ENCODE measurements around the gene PCSK6. TPM values are rescaled to one million over a fixed set of nuclear protein-coding genes. Genes with fewer than 3 reads are reported as not detected.

PCSK6 gene
- polyA plus RNA-seq, 1 experiment = 0.29 TPM

DNA sequence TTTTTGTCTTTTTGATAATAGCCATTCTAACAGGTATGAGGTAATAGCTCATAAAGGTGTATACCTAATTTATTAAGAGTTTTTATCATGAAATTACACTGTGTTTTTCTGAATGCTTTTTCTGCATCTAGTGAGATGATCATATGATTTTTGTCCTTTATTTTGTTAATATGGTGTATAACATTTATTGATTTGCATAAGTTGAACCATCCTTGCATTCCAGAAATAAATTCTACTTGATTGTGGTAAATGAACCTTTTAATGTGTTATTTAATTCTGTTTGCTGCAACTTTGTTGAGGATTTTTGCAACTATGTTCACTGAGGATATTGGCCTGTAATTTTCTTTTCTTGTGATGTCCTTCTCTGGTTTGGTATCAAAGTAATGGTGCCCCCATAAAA lies 28.0 kb upstream of the PCSK6 start:
- Histone ChIP-seq H3K4me3 (ENCODE audit: low read depth, low read length) (no peak overlapping the region), H3K27me3 (ENCODE audit: control insufficient read depth, insufficient read depth, low read length) (no peaks in the 10 kb centered on the region), H3K36me3 (ENCODE audit: control insufficient read depth, insufficient read depth, low read length) (no peaks in the 10 kb centered on the region)
- ChIA-PET POLR2A (no interaction called here), CTCF (no interaction called here)
- TF ChIP-seq, protein P1, sequence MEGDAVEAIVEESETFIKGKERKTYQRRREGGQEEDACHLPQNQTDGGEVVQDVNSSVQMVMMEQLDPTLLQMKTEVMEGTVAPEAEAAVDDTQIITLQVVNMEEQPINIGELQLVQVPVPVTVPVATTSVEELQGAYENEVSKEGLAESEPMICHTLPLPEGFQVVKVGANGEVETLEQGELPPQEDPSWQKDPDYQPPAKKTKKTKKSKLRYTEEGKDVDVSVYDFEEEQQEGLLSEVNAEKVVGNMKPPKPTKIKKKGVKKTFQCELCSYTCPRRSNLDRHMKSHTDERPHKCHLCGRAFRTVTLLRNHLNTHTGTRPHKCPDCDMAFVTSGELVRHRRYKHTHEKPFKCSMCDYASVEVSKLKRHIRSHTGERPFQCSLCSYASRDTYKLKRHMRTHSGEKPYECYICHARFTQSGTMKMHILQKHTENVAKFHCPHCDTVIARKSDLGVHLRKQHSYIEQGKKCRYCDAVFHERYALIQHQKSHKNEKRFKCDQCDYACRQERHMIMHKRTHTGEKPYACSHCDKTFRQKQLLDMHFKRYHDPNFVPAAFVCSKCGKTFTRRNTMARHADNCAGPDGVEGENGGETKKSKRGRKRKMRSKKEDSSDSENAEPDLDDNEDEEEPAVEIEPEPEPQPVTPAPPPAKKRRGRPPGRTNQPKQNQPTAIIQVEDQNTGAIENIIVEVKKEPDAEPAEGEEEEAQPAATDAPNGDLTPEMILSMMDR (IDR thresholded peaks at IDR 0.05; ENCODE audit: insufficient read depth, low read depth, low read length) = no peak
- no peak for DNase-seq (ENCODE audit: low read depth)

DNA sequence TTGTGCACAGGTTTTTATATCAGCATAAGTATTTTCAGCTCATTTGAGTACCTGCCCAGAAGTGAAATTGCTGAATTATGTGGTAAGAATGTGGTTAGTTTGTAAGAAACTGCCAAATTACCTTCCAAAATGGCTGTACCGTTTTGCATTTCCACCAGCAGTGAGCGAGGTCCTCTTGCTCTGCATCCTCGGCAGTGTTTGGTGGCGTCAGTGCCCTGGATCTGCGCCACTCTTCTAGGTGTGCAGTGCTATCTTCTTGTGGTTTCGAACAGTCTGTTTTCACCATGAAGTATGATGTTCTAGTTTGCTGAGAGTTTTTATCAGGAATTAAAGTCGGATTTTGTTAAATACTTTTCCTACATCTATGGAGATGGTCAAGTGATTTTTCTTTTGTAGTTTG lies 24.8 kb upstream of the PCSK6 start:
- CTCF ChIA-PET = interaction anchor here (1.9 kb wide), 1 partner anchor 12 kb away, joined by 6 read pairs; no protein-coding TSS in a partner anchor
- TF ChIP-seq, protein P1 (IDR thresholded peaks at IDR 0.05; ENCODE audit: insufficient read depth, low read depth, low read length) = no peak
- H3K36me3 ChIP-seq (ENCODE audit: control insufficient read depth, insufficient read depth, low read length) = no peaks in the 10 kb centered on the region
- H3K27me3 ChIP-seq (ENCODE audit: control insufficient read depth, insufficient read depth, low read length) = no peaks in the 10 kb centered on the region
- POLR2A ChIA-PET = no interaction called here
- no peak overlapping the region for H3K4me3 ChIP-seq (ENCODE audit: low read depth, low read length)
- no peak for DNase-seq (ENCODE audit: low read depth)

DNA sequence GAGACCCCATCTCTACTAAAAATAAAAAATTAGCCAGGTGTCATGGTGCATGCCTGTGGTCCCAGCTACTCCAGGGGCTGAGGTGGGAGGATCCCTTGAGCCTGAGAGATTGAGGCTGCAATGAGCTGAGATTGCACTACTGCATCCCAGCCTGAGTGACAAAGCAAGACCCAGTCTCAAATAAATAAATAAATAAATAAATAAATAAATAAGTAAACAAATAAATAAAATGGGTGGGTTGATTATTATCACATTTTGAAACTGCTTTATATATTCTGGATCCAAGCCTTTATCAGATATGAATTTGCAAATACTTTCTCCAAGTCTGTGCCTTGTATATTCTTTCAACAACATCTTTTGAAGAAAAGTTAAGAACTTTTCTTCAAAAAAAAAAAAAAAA lies 22.2 kb upstream of the PCSK6 start:
- ChIA-PET POLR2A (no interaction called here), CTCF (interaction anchor here (0.7 to 0.8 kb wide), 2 partner anchors 10 to 23 kb away, joined by 3 read pairs; no protein-coding TSS in a partner anchor)
- TF ChIP-seq, protein P1 (IDR thresholded peaks at IDR 0.05; ENCODE audit: insufficient read depth, low read depth, low read length) = no peak
- DNase-seq (ENCODE audit: low read depth) = no peak
- Histone ChIP-seq H3K36me3 (ENCODE audit: control insufficient read depth, insufficient read depth, low read length) (no peaks in the 10 kb centered on the region), H3K4me3 (ENCODE audit: low read depth, low read length) (no peak overlapping the region), H3K27me3 (ENCODE audit: control insufficient read depth, insufficient read depth, low read length) (no peaks in the 10 kb centered on the region)

DNA sequence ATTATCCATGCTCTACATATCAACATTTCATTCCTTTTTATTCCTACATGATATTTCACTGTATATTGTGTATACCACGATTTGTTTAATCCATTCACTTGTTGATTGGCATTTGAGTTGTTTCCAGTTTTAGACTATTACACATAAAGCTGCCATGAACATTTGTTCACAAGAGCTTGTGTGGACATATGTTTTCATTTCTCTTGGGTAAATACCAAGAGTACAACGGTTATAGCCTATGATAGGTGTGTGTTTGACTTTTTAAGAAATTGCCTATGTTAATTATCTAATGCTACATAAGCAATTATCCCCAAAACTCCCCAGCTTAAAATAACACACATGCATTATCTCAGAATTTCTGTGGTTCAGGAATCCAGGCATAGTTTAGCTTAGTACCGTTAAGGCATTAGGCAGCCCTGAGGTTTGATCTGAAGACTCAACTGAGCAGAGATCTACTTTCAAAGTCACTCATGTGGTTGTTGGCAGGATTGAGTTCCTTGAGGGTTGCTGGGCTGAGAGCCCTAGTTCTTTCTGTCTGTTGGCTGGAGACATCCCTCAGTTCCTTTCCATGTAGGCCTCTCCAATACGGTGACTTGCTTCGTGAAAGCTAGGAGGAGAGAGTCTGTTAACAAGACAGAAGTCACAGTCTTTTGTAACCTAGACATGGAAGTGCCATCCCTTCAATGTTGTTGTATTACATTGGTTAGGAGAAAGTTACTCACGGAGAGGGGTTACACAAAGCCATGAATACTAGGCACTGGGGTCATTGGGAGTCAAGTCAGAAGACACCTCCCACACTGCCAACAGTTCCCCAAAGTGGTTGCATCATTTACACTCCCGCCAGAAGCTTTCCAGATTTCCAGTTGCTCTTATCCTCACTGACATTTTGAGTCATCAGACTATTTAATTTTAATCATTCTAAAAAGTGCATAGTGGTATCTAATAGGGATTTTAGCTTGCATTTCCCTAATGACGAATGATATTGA lies 21.0 kb upstream of the PCSK6 start:
- DNase-seq (ENCODE audit: low read depth) = no peak
- TF ChIP-seq, protein P1 (IDR thresholded peaks at IDR 0.05; ENCODE audit: insufficient read depth, low read depth, low read length) = no peak
- ChIA-PET CTCF (interaction anchor here (0.6 to 2.0 kb wide), 5 partner anchors 8 to 198 kb away, joined by 3 to 5 read pairs (median 3); no protein-coding TSS in a partner anchor), POLR2A (no interaction called here)
- Histone ChIP-seq H3K27me3 (ENCODE audit: control insufficient read depth, insufficient read depth, low read length) (no peaks in the 10 kb centered on the region), H3K36me3 (ENCODE audit: control insufficient read depth, insufficient read depth, low read length) (no peaks in the 10 kb centered on the region), H3K4me3 (ENCODE audit: low read depth, low read length) (no peak overlapping the region)

DNA sequence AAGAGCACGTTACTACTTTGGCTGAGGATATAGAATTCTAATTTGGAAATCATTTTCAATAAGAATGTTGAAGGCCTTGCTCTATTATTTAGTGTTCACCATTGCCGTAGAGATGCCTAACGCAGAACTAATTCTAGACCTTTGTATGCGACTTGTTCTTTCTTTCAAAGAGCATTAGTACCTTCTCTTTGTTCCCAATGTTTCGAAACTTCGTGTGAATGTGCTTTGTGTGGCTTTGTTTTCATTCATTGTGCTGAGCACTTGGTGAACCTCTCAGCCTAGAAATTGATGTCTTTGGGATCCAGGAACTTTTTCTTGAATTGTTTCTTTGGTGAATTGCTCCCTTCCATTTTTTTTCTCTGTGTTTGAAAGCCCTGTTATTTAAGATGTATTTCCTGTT lies 19.8 kb upstream of the PCSK6 start:
- DNase-seq (ENCODE audit: low read depth) = no peak
- ChIA-PET CTCF (interaction anchor here (2.0 kb wide), 1 partner anchor 8 kb away, joined by 5 read pairs; no protein-coding TSS in a partner anchor), POLR2A (no interaction called here)
- H3K4me3 ChIP-seq (ENCODE audit: low read depth, low read length) = no peak overlapping the region
- H3K27me3 ChIP-seq (ENCODE audit: control insufficient read depth, insufficient read depth, low read length) = no peaks in the 10 kb centered on the region
- H3K36me3 ChIP-seq (ENCODE audit: control insufficient read depth, insufficient read depth, low read length) = no peaks in the 10 kb centered on the region
- TF ChIP-seq, protein P1 (IDR thresholded peaks at IDR 0.05; ENCODE audit: insufficient read depth, low read depth, low read length) = no peak

Measured in BJ (cell line).